ENCODE data around the gene GPR17. TPM values are rescaled to one million over a fixed set of nuclear protein-coding genes. Genes with fewer than 3 reads are reported as not detected.

Gene GPR17
- total RNA-seq, 1 experiment from 2014 or later: 0.35 TPM

GRCh38 chr2:127647242-127648190 lies 1.6 kb downstream of the GPR17 start:
- H3K4me3 Mint-ChIP-seq: peak overlapping the region in 1 of 2 experiments; percentile 2; a peak in 1 of 5 replicates
- Histone ChIP-seq H2BK5ac (ENCODE audit: insufficient read length, low read length) (no peak overlapping the region), H3K9ac (ENCODE audit: extremely low read depth, insufficient read length, low read length) (no peak overlapping the region), H4K8ac (replicated peaks; ENCODE audit: insufficient read length, low read depth, low read length) (no peak overlapping the region), H3K27me3 (ENCODE audit: insufficient read depth, low read length) (no peaks in the 10 kb centered on the region), H3K4me1 (ENCODE audit: insufficient read depth, low read length) (no peaks in the 10 kb centered on the region), H3K23ac (ENCODE audit: insufficient read length, low read depth, low read length) (no peak overlapping the region), H3T11ph (ENCODE audit: low read length) (no peak overlapping the region), H2AK5ac (ENCODE audit: insufficient read length, low read length) (no peak overlapping the region), H4K20me1 (ENCODE audit: control insufficient read depth, insufficient read depth, insufficient read length) (no peaks in the 10 kb centered on the region), H3K4me2 (ENCODE audit: insufficient read depth, insufficient read length, low read length) (no peak overlapping the region), H3K56ac (ENCODE audit: insufficient read length, low read depth, low read length) (no peak overlapping the region), H2BK12ac (ENCODE audit: insufficient read length, low read depth, low read length) (no peak overlapping the region), H3K4ac (ENCODE audit: low read depth, low read length) (no peak overlapping the region), H3K14ac (ENCODE audit: insufficient read depth, low read length) (no peak overlapping the region; the same call in 1 of the 2 replicates), H3K79me1 (ENCODE audit: insufficient read depth, low read depth, low read length, poor library complexity, severe bottlenecking) (no peaks in the 10 kb centered on the region), H3K9me3 (ENCODE audit: control insufficient read depth, low read depth, low read length) (no peaks in the 10 kb centered on the region), H3K23me2 (ENCODE audit: insufficient read length, low read depth, low read length, poor library complexity, severe bottlenecking) (peaks cover 4% of the 10 kb centered on the region), H4K91ac (ENCODE audit: insufficient read length, low read depth, low read length) (no peak overlapping the region), H3K79me2 (ENCODE audit: insufficient read depth, low read length) (no peaks in the 10 kb centered on the region), H2BK20ac (ENCODE audit: low read depth, low read length, poor library complexity, severe bottlenecking) (no peak overlapping the region), H2AFZ (ENCODE audit: low read length) (no peak overlapping the region), H2BK120ac (ENCODE audit: low read depth, low read length, poor library complexity, severe bottlenecking) (no peak overlapping the region), H2BK15ac (ENCODE audit: low read depth, low read length) (no peak overlapping the region), H4K5ac (ENCODE audit: insufficient read length, low read depth, low read length) (no peak overlapping the region), H3K27ac (ENCODE audit: insufficient read length, low read depth, low read length) (no peak overlapping the region), H3K18ac (ENCODE audit: insufficient read length, low read depth, low read length) (no peak overlapping the region)
- peaks cover 7 to 17% of the 10 kb centered on the region in 2 experiments for H3K4me1 Mint-ChIP-seq
- H3K9me3 Mint-ChIP-seq: no peaks in the 10 kb centered on the region
- DNase-seq: no peak
- H3K36me3 Mint-ChIP-seq (ENCODE audit: insufficient read depth in 1 of 3, low read depth in 3 of 3): no peaks in the 10 kb centered on the region
- WGBS (ENCODE audit: extremely low coverage, insufficient read length, low lambda C conversion rate): no CpG with 5 or more reads among the region's 16 CpGs
- no peak overlapping the region for H3K27ac Mint-ChIP-seq
- no peak for TF ChIP-seq CTCF (conservative IDR thresholded peaks at IDR 0.05)
- H3K27me3 Mint-ChIP-seq (ENCODE audit: low read depth): peaks cover 4% of the 10 kb centered on the region

Data from H9 (cell line).